Spleen (tissue), 11 donors: Measurements from ENCODE around the gene PPP3CA. TPM values are rescaled to one million over a fixed set of nuclear protein-coding genes. Genes with fewer than 3 reads are reported as not detected.

Experiments
- DNase-seq: peaks from one replicate; pipeline ENCODE4 v3.0.0-alpha.2; 2020
- H3K27ac ChIP-seq, 8 donors: fragments of 200-600 bp; sonication (generic) in 7 of 8; 1 replicate in 4 of 8; 2 replicates in 4 of 8; pipeline versions ENCODE4 v1.5.0 to v1.8.0; 2016 to 2021; ENCODE audit warnings: inconsistent platforms in 4 of 8, mild to moderate bottlenecking in 4 of 8, moderate library complexity in 1 of 8
- H3K27me3 ChIP-seq, 7 donors: fragments of 200-600 bp; sonication (generic) in 6 of 7; replicated peaks in 1 of 7; 1 replicate in 4 of 7; 2 replicates in 3 of 7; pipeline versions ENCODE4 v1.5.0 to v1.8.0; 2016 to 2021; ENCODE audit warnings: inconsistent platforms in 3 of 7, mild to moderate bottlenecking in 1 of 7
- H3K36me3 ChIP-seq, 6 donors: fragments of 200-600 bp; sonication (generic) in 5 of 6; 1 replicate in 4 of 6; 2 replicates in 2 of 6; pipeline versions ENCODE4 v1.5.0 to v1.8.0; 2016 to 2021; ENCODE audit warnings: inconsistent platforms in 2 of 6
- H3K4me1 ChIP-seq, 6 donors: fragments of 200-600 bp; sonication (generic) in 5 of 6; 1 replicate in 3 of 6; 2 replicates in 3 of 6; pipeline versions ENCODE4 v1.5.0 to v1.8.0; 2016 to 2021; ENCODE audit warnings: inconsistent platforms in 3 of 6
- H3K4me3 ChIP-seq, 8 donors: fragments of 200-600 bp; sonication (generic) in 7 of 8; 1 replicate in 4 of 8; 2 replicates in 4 of 8; pipeline versions ENCODE4 v1.5.0 to v1.8.0; 2016 to 2021; ENCODE audit warnings: inconsistent platforms in 4 of 8, mild to moderate bottlenecking in 4 of 8, moderate library complexity in 2 of 8
- H3K9me3 ChIP-seq, 8 donors: fragments of 200-600 bp; sonication (generic) in 7 of 8; 1 replicate in 4 of 8; 2 replicates in 4 of 8; pipeline versions ENCODE4 v1.5.0 to v1.8.0; 2016 to 2021; ENCODE audit warnings: inconsistent platforms in 4 of 8
- POLR2A ChIP-seq, 3 donors: fragments of 450-650 bp; IDR thresholded peaks; one replicate each; pipeline ENCODE4 v1.5.1; 2017; ENCODE audit warnings: antibody characterized with exemption in 3 of 3, mild to moderate bottlenecking in 1 of 3
- POLR2AphosphoS5 ChIP-seq, 3 donors: sonication (generic); formaldehyde crosslinking; IDR thresholded peaks; one replicate each; pipeline ENCODE4 v1.5.1; 2017; ENCODE audit warnings: antibody characterized with exemption in 3 of 3
- WGBS, 5 donors: extraction: QIAGEN DNeasy Blood & Tissue Kit in 3 of 5; methylation state at CpG; one replicate each; pipeline versions ENCODE4 v1.1.5 to v1.1.7; 2013 to 2018; 5-methylcytosine and 5-hydroxymethylcytosine counted together
- intact Hi-C: fragments of 100-400 bp; cut with DNase I; formaldehyde crosslinking; loops from one replicate; pipeline ENCODE4 v1.15.0; 2023; ENCODE audit warnings: low total_unique reads
- polyA plus RNA-seq, 3 donors: library from polyadenylated mRNA; stranded (reverse); fragments of 200-250 nt; gene quantifications; one replicate each; pipeline ENCODE4 v1.2.1, GENCODE V29; 2013
- total RNA-seq, 7 donors: library from RNA; depleted of rRNA in 3 of 7; stranded (reverse); fragments of >200 nt in 3 of 7; fragmentation: NEBNext Ultra II Directional in 4 of 7; extraction: Animal tissue kit (Norgen Biotek cat#: 25700) in 4 of 7; gene quantifications; one replicate each; pipeline versions ENCODE4 v1.1.0 to v1.2.1, GENCODE V29; 2016 to 2021
- TF ChIP-seq, protein P1 (sequence below), 11 experiments: fragments of 200-600 bp in 7 of 11; fragments of 450-650 bp in 4 of 11; sonication (generic) in 4 of 11; IDR thresholded peaks in 8 of 11; conservative IDR thresholded peaks in 3 of 11; 1 replicate in 7 of 11; 2 replicates in 4 of 11; pipeline versions ENCODE4 v1.4.0 to v1.8.0; 2016 to 2021; ENCODE audit warnings: antibody characterized with exemption in 11 of 11, inconsistent platforms in 4 of 11, mild to moderate bottlenecking in 1 of 11
- donor health status: healthy with polysubstance abuse.
- donor health status: DM: no; HTN: no; CAD: no; lungs with moderate emphysema.
- donor health status: DM: no; HTN: no; CAD: no.
- donor health status: Bipolar disorder and iron deficiency.
- donor health status: healthy.
- donor health status: DM: no; HTN: no; CAD: no.
- donor health status: DM: yes; HTN: yes; CAD: no.

The PPP3CA gene
- total and polyA plus RNA-seq, 10 donors = 15.5 to 50.0 (median 39.6) TPM

DNA sequence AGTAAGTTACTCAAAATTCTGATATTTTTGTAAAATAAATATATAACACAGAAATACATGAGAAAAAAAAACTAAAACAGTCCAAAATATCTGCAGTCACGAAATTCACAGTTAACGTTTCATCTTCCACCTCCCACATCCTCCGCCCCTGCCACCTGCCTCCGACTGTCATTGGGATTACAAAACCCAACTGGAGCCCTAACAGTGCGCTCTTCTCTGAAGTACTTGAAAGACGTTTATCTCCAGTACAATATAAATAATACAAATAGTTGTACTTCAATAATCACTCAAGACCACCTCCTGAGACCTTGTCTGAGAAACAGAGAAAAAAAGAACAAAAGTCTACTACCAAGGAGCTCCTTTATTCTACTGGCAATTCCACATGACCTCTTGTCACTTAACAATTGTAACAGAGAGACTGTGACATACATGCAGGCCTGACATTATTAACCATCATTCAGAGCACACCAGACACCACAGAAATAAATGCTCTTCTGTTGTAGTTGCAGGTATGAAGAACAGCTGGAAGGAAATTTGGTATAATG is 280.6 kb downstream of the PPP3CA start:
- Histone ChIP-seq H3K4me1 (peaks cover 0 to 11% (median 0%) of the 10 kb centered on the region in 6 donors), H3K27me3 (no peaks in the 10 kb centered on the region), H3K27ac (no peak overlapping the region), H3K36me3 (peaks cover 0 to 37% (median 0%) of the 10 kb centered on the region in 6 donors), H3K4me3 (no peak overlapping the region), H3K9me3 (no peaks in the 10 kb centered on the region)
- DNase-seq = no peak
- intact Hi-C loops = no loop called here
- 65 to 93% (median 87%) methylated on average over 6 of the region's 6 CpGs for WGBS, 5 donors
- TF ChIP-seq POLR2A (IDR thresholded peaks at IDR 0.05) = no peak
- TF ChIP-seq, protein P1, sequence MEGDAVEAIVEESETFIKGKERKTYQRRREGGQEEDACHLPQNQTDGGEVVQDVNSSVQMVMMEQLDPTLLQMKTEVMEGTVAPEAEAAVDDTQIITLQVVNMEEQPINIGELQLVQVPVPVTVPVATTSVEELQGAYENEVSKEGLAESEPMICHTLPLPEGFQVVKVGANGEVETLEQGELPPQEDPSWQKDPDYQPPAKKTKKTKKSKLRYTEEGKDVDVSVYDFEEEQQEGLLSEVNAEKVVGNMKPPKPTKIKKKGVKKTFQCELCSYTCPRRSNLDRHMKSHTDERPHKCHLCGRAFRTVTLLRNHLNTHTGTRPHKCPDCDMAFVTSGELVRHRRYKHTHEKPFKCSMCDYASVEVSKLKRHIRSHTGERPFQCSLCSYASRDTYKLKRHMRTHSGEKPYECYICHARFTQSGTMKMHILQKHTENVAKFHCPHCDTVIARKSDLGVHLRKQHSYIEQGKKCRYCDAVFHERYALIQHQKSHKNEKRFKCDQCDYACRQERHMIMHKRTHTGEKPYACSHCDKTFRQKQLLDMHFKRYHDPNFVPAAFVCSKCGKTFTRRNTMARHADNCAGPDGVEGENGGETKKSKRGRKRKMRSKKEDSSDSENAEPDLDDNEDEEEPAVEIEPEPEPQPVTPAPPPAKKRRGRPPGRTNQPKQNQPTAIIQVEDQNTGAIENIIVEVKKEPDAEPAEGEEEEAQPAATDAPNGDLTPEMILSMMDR (IDR thresholded peaks at IDR 0.05 in 8 of 11, conservative IDR thresholded peaks at IDR 0.05 in 3 of 11) = no peak
- no peak for TF ChIP-seq POLR2AphosphoS5 (IDR thresholded peaks at IDR 0.05)

DNA sequence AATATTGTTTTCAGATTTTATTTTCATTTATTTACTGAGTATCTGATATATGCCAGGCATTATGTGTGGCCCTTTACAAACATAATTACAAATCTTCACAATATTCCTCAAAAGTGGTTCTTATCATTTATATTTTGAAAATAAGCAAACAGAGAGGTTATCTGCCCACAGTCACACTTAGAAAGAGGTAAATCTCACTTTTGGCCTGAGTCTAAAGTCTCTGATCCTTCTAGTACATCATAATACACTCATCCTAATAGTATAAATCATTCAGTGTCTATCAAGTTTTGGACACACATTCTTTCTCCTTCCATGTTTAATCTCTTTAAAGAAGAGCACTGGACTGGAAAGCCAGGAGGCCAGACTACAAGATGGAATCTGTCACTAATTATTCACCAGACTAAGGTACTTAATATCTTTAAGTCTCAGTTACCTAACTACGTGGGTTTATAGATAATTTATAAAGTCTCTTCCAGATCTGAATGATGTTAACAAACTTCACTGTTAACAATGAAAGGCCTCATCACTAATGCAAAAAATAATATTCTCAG is 281.3 kb downstream of the PPP3CA start:
- intact Hi-C loops = no loop called here
- Histone ChIP-seq H3K4me1 (peaks cover 0 to 11% (median 0%) of the 10 kb centered on the region in 6 donors), H3K36me3 (peaks cover 0 to 39% (median 0%) of the 10 kb centered on the region in 6 donors), H3K9me3 (no peaks in the 10 kb centered on the region), H3K4me3 (no peak overlapping the region), H3K27me3 (no peaks in the 10 kb centered on the region), H3K27ac (no peak overlapping the region)
- DNase-seq = no peak
- TF ChIP-seq POLR2AphosphoS5 (IDR thresholded peaks at IDR 0.05) = no peak
- TF ChIP-seq, protein P1 (IDR thresholded peaks at IDR 0.05 in 8 of 11, conservative IDR thresholded peaks at IDR 0.05 in 3 of 11) = no peak
- TF ChIP-seq POLR2A (IDR thresholded peaks at IDR 0.05) = no peak
- WGBS, 5 donors = 87 to 100% (median 95%) methylated on average over 1 of the region's 1 CpG

GRCh38 chr4:101065346-101065745 is 282.0 kb downstream of the PPP3CA start:
- no peak overlapping the region for H3K4me3 ChIP-seq
- no peaks in the 10 kb centered on the region for H3K27me3 ChIP-seq
- no peaks in the 10 kb centered on the region for H3K9me3 ChIP-seq
- TF ChIP-seq, protein P1 (IDR thresholded peaks at IDR 0.05 in 8 of 11, conservative IDR thresholded peaks at IDR 0.05 in 3 of 11) = no peak
- TF ChIP-seq POLR2AphosphoS5 (IDR thresholded peaks at IDR 0.05) = no peak
- TF ChIP-seq POLR2A (IDR thresholded peaks at IDR 0.05) = no peak
- no peak overlapping the region for H3K27ac ChIP-seq
- H3K36me3 ChIP-seq = peaks cover 0 to 46% (median 3%) of the 10 kb centered on the region in 6 donors
- intact Hi-C loops = no loop called here
- H3K4me1 ChIP-seq = peaks cover 0 to 11% (median 0%) of the 10 kb centered on the region in 6 donors
- WGBS, 5 donors = 50 to 78% (median 61%) methylated on average over 1 of the region's 1 CpG
- DNase-seq = no peak

- peaks cover 0 to 46% (median 6%) of the 10 kb centered on the region in 6 donors for H3K36me3 ChIP-seq
- intact Hi-C loops = no loop called here
- H3K27me3 ChIP-seq = no peaks in the 10 kb centered on the region
- no peak overlapping the region for H3K4me3 ChIP-seq
- H3K9me3 ChIP-seq = no peaks in the 10 kb centered on the region
- no peak overlapping the region for H3K27ac ChIP-seq
- H3K4me1 ChIP-seq = peaks cover 0 to 11% (median 0%) of the 10 kb centered on the region in 6 donors
- TF ChIP-seq POLR2AphosphoS5 (IDR thresholded peaks at IDR 0.05) (no peak), POLR2A (IDR thresholded peaks at IDR 0.05) (no peak)
- TF ChIP-seq, protein P1 (IDR thresholded peaks at IDR 0.05 in 8 of 11, conservative IDR thresholded peaks at IDR 0.05 in 3 of 11) = no peak
- WGBS, 5 donors = 91 to 100% (median 98%) methylated on average over 1 of the region's 1 CpG
- no peak for DNase-seq
Observed at GRCh38 chr4:101064541-101065180, 282.7 kb downstream of the PPP3CA start.
